ENCODE measurements around the gene PPFIA2. TPM values are rescaled to one million over a fixed set of nuclear protein-coding genes. Genes with fewer than 3 reads are reported as not detected.

Gene PPFIA2
- total and polyA plus RNA-seq, 9 of the 15 experiments (the other 6 are each of a cell fraction or from before 2014, with no cell fraction given) = not detected

DNA sequence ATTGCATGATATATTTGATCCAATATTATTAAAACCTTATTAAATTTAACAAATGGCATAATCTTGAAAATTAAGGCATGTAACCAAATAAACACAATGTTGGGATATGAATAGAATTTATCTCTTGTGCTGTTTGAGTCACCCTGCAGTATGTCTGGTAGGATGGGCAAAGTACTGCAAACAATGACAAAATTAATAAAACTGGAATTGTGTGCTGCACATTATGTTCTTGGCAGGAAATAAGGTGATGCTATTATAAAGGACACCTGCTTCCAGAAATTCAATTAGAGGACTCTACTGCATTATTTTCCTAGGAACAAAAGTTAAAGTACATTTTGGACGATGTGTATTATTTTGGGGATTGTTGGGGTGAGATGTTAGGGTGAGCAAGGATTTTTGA is 132.7 kb downstream of the PPFIA2 start:
- H3K79me2 ChIP-seq (ENCODE audit: control insufficient read depth, insufficient read depth, low read length) = no peaks in the 10 kb centered on the region
- no peak overlapping the region for H3K4me2 ChIP-seq (ENCODE audit: insufficient read depth, low read length)
- no peaks in the 10 kb centered on the region; the same call in 1 of the 2 replicates for H3K9me3 ChIP-seq (replicated peaks; ENCODE audit: control insufficient read depth, insufficient read depth, low read depth, low read length)
- ChIA-PET CTCF (ENCODE audit: low intra/inter-chr PET ratio) (no interaction called here), POLR2A (no interaction called here)
- WGBS (ENCODE audit: insufficient coverage, low coverage, missing lambda C conversion rate) = 0% methylated on average over 1 of the region's 1 CpG
- no TSS peak for BruUV-seq (replicated peaks)
- no peak overlapping the region for H3K4me3 ChIP-seq
- no peak overlapping the region for H3K27ac ChIP-seq (ENCODE audit: extremely low read depth, low read depth, low read length)
- no peak for FAIRE-seq
- H3K9me1 ChIP-seq (ENCODE audit: control insufficient read depth, insufficient read depth, low read length) = no peaks in the 10 kb centered on the region
- H3K36me3 ChIP-seq (ENCODE audit: control insufficient read depth, insufficient read depth, low read length) = no peaks in the 10 kb centered on the region
- intact Hi-C loops (cut with micrococcal nuclease) = loop anchor here (10.0 kb wide), 1 partner anchor 1212 kb away; no protein-coding TSS in a partner anchor
- H3K27me3 ChIP-seq (ENCODE audit: control insufficient read depth in 2 of 2, insufficient read depth in 2 of 2, low read length in 2 of 2) = no peaks in the 10 kb centered on the region
- no peaks in the 10 kb centered on the region for H3K4me1 ChIP-seq (replicated peaks in 1 of 2; ENCODE audit: control insufficient read depth in 2 of 2, insufficient read depth in 2 of 2, low read length in 2 of 2)
- H3K9ac ChIP-seq (ENCODE audit: insufficient read depth in 1 of 2, low read depth in 2 of 2, low read length in 2 of 2) = no peak overlapping the region
- H2AFZ ChIP-seq (ENCODE audit: low read depth, low read length) = no peak overlapping the region
- ATAC-seq = no peak
- H4K20me1 ChIP-seq (replicated peaks; ENCODE audit: control insufficient read depth, insufficient read depth, low read length) = no peaks in the 10 kb centered on the region
- no peak for DNase-seq (ENCODE audit: extremely low read depth in 1 of 4, low spot score in 3 of 4)
- in situ Hi-C loops (cut with MboI) = no loop called here
- TF ChIP-seq MCM5 (IDR thresholded peaks at IDR 0.05; ENCODE audit: low read depth) = no peak
- no peak for TF ChIP-seq NFYB (IDR thresholded peaks at IDR 0.05; ENCODE audit: extremely low read depth, insufficient read length)
- TF ChIP-seq TBL1XR1 (IDR thresholded peaks at IDR 0.05; ENCODE audit: low read length in 2 of 2) = no peak
- TF ChIP-seq MEF2D (tag; conservative IDR thresholded peaks at IDR 0.05; ENCODE audit: low read depth) = no peak
- no peak for TF ChIP-seq HNRNPUL1 (IDR thresholded peaks at IDR 0.05; ENCODE audit: low read length)
- TF ChIP-seq ESRRB (CRISPR knock-in tag; IDR thresholded peaks at IDR 0.05; ENCODE audit: borderline replicate concordance) = no peak
- TF ChIP-seq CBX3 (IDR thresholded peaks at IDR 0.05; ENCODE audit: borderline replicate concordance in 1 of 2, low read length in 2 of 2) = no peak
- no peak for TF ChIP-seq ZBTB8A (IDR thresholded peaks at IDR 0.05; ENCODE audit: partially characterized antibody)
- no peak for TF ChIP-seq NEUROD1 (IDR thresholded peaks at IDR 0.05; ENCODE audit: borderline replicate concordance, low read depth, low read length, partially characterized antibody)
- TF ChIP-seq, protein P1, sequence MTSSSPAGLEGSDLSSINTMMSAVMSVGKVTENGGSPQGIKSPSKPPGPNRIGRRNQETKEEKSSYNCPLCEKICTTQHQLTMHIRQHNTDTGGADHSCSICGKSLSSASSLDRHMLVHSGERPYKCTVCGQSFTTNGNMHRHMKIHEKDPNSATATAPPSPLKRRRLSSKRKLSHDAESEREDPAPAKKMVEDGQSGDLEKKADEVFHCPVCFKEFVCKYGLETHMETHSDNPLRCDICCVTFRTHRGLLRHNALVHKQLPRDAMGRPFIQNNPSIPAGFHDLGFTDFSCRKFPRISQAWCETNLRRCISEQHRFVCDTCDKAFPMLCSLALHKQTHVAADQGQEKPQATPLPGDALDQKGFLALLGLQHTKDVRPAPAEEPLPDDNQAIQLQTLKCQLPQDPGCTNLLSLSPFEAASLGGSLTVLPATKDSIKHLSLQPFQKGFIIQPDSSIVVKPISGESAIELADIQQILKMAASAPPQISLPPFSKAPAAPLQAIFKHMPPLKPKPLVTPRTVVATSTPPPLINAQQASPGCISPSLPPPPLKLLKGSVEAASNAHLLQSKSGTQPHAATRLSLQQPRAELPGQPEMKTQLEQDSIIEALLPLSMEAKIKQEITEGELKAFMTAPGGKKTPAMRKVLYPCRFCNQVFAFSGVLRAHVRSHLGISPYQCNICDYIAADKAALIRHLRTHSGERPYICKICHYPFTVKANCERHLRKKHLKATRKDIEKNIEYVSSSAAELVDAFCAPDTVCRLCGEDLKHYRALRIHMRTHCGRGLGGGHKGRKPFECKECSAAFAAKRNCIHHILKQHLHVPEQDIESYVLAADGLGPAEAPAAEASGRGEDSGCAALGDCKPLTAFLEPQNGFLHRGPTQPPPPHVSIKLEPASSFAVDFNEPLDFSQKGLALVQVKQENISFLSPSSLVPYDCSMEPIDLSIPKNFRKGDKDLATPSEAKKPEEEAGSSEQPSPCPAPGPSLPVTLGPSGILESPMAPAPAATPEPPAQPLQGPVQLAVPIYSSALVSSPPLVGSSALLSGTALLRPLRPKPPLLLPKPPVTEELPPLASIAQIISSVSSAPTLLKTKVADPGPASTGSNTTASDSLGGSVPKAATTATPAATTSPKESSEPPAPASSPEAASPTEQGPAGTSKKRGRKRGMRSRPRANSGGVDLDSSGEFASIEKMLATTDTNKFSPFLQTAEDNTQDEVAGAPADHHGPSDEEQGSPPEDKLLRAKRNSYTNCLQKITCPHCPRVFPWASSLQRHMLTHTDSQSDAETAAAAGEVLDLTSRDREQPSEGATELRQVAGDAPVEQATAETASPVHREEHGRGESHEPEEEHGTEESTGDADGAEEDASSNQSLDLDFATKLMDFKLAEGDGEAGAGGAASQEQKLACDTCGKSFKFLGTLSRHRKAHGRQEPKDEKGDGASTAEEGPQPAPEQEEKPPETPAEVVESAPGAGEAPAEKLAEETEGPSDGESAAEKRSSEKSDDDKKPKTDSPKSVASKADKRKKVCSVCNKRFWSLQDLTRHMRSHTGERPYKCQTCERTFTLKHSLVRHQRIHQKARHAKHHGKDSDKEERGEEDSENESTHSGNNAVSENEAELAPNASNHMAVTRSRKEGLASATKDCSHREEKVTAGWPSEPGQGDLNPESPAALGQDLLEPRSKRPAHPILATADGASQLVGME (CRISPR knock-in tag; IDR thresholded peaks at IDR 0.05) = no peak
- TF ChIP-seq, protein P2, sequence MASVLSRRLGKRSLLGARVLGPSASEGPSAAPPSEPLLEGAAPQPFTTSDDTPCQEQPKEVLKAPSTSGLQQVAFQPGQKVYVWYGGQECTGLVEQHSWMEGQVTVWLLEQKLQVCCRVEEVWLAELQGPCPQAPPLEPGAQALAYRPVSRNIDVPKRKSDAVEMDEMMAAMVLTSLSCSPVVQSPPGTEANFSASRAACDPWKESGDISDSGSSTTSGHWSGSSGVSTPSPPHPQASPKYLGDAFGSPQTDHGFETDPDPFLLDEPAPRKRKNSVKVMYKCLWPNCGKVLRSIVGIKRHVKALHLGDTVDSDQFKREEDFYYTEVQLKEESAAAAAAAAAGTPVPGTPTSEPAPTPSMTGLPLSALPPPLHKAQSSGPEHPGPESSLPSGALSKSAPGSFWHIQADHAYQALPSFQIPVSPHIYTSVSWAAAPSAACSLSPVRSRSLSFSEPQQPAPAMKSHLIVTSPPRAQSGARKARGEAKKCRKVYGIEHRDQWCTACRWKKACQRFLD (CRISPR knock-in tag; IDR thresholded peaks at IDR 0.05) = no peak
- no peak for TF ChIP-seq TGIF2 (CRISPR knock-in tag; IDR thresholded peaks at IDR 0.05)
- no peak for TF ChIP-seq ZNF408 (CRISPR knock-in tag; IDR thresholded peaks at IDR 0.05; ENCODE audit: low read depth)
- TF ChIP-seq TAF7 (tag; IDR thresholded peaks at IDR 0.05) = no peak
- no peak for TF ChIP-seq PPARD (CRISPR knock-in tag; IDR thresholded peaks at IDR 0.05)
- TF ChIP-seq TBP (optimal IDR thresholded peaks at IDR 0.05; ENCODE audit: low read depth, low read length) = no peak
- TF ChIP-seq ZNF253 (CRISPR knock-in tag; conservative IDR thresholded peaks at IDR 0.05) = no peak
- TF ChIP-seq LCOR (CRISPR knock-in tag; IDR thresholded peaks at IDR 0.05) = no peak
